K562 (cell line): ENCODE data around the gene ITGAL. TPM values are rescaled to one million over a fixed set of nuclear protein-coding genes. Genes with fewer than 3 reads are reported as not detected.

Experiments used
- ATF1 ChIP-seq, 2 experiments: fragments of 450-650 bp in 1 of 2; IDR thresholded peaks; 2 replicates each; pipeline ENCODE4 v1.6.1; 2016; ENCODE audit warnings: missing compliant biosample characterization in 1 of 2, missing genetic modification characterization in 1 of 2
- ATF6 ChIP-seq: sonication (generic); formaldehyde crosslinking; IDR thresholded peaks from 2 replicates; pipeline ENCODE4 v1.4.0; 2020; ENCODE audit warnings: mild to moderate bottlenecking, missing genetic modification reagents
- ESRRB ChIP-seq: fragments of 250-450 bp; sonication (Bioruptor Pico); IDR thresholded peaks from 2 replicates; pipeline ENCODE4 v1.5.0; 2020; ENCODE audit warnings: mild to moderate bottlenecking, moderate library complexity, borderline replicate concordance
- NR4A1 ChIP-seq, 2 experiments: fragments of 250-450 bp in 1 of 2; fragments of 450-650 bp in 1 of 2; sonication (Bioruptor Pico) in 1 of 2; IDR thresholded peaks; 2 replicates each; pipeline versions ENCODE4 v1.4.0 to v1.6.1; 2016 to 2020; ENCODE audit warnings: mild to moderate bottlenecking in 2 of 2, missing compliant biosample characterization in 1 of 2, missing genetic modification characterization in 1 of 2, moderate library complexity in 1 of 2
- ZBTB11 ChIP-seq, 3 experiments: fragments of 200-800 bp in 1 of 3; fragments of 250-450 bp in 1 of 3; fragments of 450-650 bp in 1 of 3; sonication (Bioruptor Pico) in 1 of 3; sonication (Bioruptor generic) in 1 of 3; formaldehyde crosslinking in 1 of 3; IDR thresholded peaks; 2 replicates each; pipeline versions ENCODE4 v1.6.1 to v1.8.0; 2016 to 2022; ENCODE audit warnings: mild to moderate bottlenecking in 2 of 3, missing genetic modification characterization in 2 of 3, missing compliant biosample characterization in 1 of 3, moderate library complexity in 1 of 3
- polyA plus RNA-seq, 8 experiments: library from polyadenylated mRNA; depleted of rRNA in 4 of 8; stranded (reverse) in 5 of 8; unstranded in 3 of 8; fragments of >200 nt; fragmentation: Nextera tagmentation in 2 of 8; fragmentation: Illumina TruSeq in 1 of 8; extraction: Ambion mirVana in 2 of 8; extraction: Trizol in 1 of 8; gene quantifications; 2 replicates each; pipeline versions ENCODE4 v1.2.1 to v1.2.3, GENCODE V29; 2011 to 2014; ENCODE audit warnings: inconsistent platforms in 1 of 8, missing spikeins in 1 of 8
- total RNA-seq, 7 experiments: library from RNA; depleted of rRNA in 6 of 7; stranded (reverse); fragments of >200 nt in 6 of 7; fragmentation: Illumina TruSeq in 2 of 7; extraction: Trizol in 2 of 7; gene quantifications; 2 replicates each; pipeline versions ENCODE4 v1.2.1 to v1.2.3, GENCODE V29; 2011 to 2021; ENCODE audit warnings: low replicate concordance in 1 of 7

The ITGAL gene
- total and polyA plus RNA-seq, 9 of the 15 experiments (the other 6 are each of a cell fraction or from before 2014, with no cell fraction given) = 0.01 to 0.53 TPM; not detected in 7

- TF ChIP-seq NR4A1 (CRISPR knock-in tag; IDR thresholded peaks at IDR 0.05) (no peak), NR4A1 (tag; IDR thresholded peaks at IDR 0.05) (0 out of 2 replicates have a peak, but pooled peaks have one; percentile 19), ESRRB (CRISPR knock-in tag) (no peak), ZBTB11 (CRISPR knock-in tag; IDR thresholded peaks at IDR 0.05) (peak in 1 of 3 experiments; percentile 92; a peak in 2 of 6 replicates), ATF1 (CRISPR knock-in tag; IDR thresholded peaks at IDR 0.05) (no peak), ATF1 (tag; IDR thresholded peaks at IDR 0.05) (peak; percentile 87), ATF6 (CRISPR knock-in tag) (0 out of 2 replicates have a peak, but pooled peaks have one; percentile 24)
Measured at GRCh38 chr16:30557957-30558788, 85.6 kb downstream of the ITGAL start, which contains the start of gene ZNF764 (continued).
